H9 (cell line): ENCODE data around the gene PKP1. TPM values are rescaled to one million over a fixed set of nuclear protein-coding genes. Genes with fewer than 3 reads are reported as not detected.

Experiments
- DNase-seq: peaks from one replicate; pipeline ENCODE4 v3.0.0-alpha.2; 2017
- H2AFZ ChIP-seq: one replicate; pipeline ENCODE4 v1.6.1; 2013; ENCODE audit warnings: mild to moderate bottlenecking, low read length, control low read depth, moderate library complexity
- H2AK5ac ChIP-seq: 2 replicates; pipeline ENCODE4 v1.6.1; 2013; ENCODE audit warnings: low read length, control low read depth, mixed read lengths; ENCODE audit not compliant: insufficient read length
- H2BK120ac ChIP-seq: one replicate; pipeline ENCODE4 v1.6.1; 2013; ENCODE audit warnings: low read depth, mild to moderate bottlenecking, low read length, control low read depth, inconsistent platforms; ENCODE audit not compliant: poor library complexity, severe bottlenecking
- H2BK12ac ChIP-seq: 2 replicates; pipeline ENCODE4 v1.6.1; 2013; ENCODE audit warnings: low read length, control low read depth, mixed read lengths, low read depth; ENCODE audit not compliant: insufficient read length
- H2BK15ac ChIP-seq: 2 replicates; pipeline ENCODE4 v1.6.1; 2013; ENCODE audit warnings: low read depth, low read length, control low read depth
- H2BK20ac ChIP-seq: one replicate; pipeline ENCODE4 v1.6.1; 2013; ENCODE audit warnings: low read depth, mild to moderate bottlenecking, low read length, control low read depth, inconsistent platforms; ENCODE audit not compliant: poor library complexity, severe bottlenecking
- H2BK5ac ChIP-seq: 2 replicates; pipeline ENCODE4 v1.6.1; 2013; ENCODE audit warnings: low read length, control low read depth, mixed read lengths; ENCODE audit not compliant: insufficient read length
- H3K14ac ChIP-seq: 2 replicates; pipeline ENCODE4 v1.6.1; 2013; ENCODE audit warnings: low read length, control low read depth; ENCODE audit not compliant: insufficient read depth
- H3K18ac ChIP-seq: 2 replicates; pipeline ENCODE4 v1.6.1; 2013; ENCODE audit warnings: low read depth, mild to moderate bottlenecking, mixed read lengths, low read length, control low read depth; ENCODE audit not compliant: insufficient read length
- H3K23ac ChIP-seq: 2 replicates; pipeline ENCODE4 v1.6.1; 2013; ENCODE audit warnings: low read length, control low read depth, mixed read lengths, low read depth; ENCODE audit not compliant: insufficient read length
- H3K23me2 ChIP-seq: 2 replicates; pipeline ENCODE4 v1.6.1; 2013; ENCODE audit warnings: low read depth, mild to moderate bottlenecking, mixed read lengths, low read length, control low read depth; ENCODE audit not compliant: insufficient read length, poor library complexity, severe bottlenecking
- H3K27ac ChIP-seq: 2 replicates; pipeline ENCODE4 v1.5.1; 2013; ENCODE audit warnings: low read length, control low read depth, mixed read lengths, low read depth; ENCODE audit not compliant: insufficient read length
- H3K27me3 ChIP-seq: 2 replicates; pipeline ENCODE4 v1.6.1; 2013; ENCODE audit warnings: low read length, control low read depth, inconsistent platforms; ENCODE audit not compliant: insufficient read depth
- H3K4ac ChIP-seq: 2 replicates; pipeline ENCODE4 v1.6.1; 2013; ENCODE audit warnings: low read depth, mild to moderate bottlenecking, control low read depth, inconsistent platforms, low read length, moderate library complexity
- H3K4me1 ChIP-seq: 2 replicates; pipeline ENCODE4 v1.6.1; 2013; ENCODE audit warnings: low read length, control low read depth, inconsistent platforms; ENCODE audit not compliant: insufficient read depth
- H3K4me2 ChIP-seq: 2 replicates; pipeline ENCODE4 v1.6.1; 2013; ENCODE audit warnings: low read length, control low read depth, mixed read lengths; ENCODE audit not compliant: insufficient read length, insufficient read depth
- H3K56ac ChIP-seq: 2 replicates; pipeline ENCODE4 v1.6.1; 2013; ENCODE audit warnings: low read depth, mild to moderate bottlenecking, mixed read lengths, low read length, control low read depth; ENCODE audit not compliant: insufficient read length
- H3K79me1 ChIP-seq: 2 replicates; pipeline ENCODE4 v1.6.1; 2013; ENCODE audit warnings: low read depth, mild to moderate bottlenecking, moderate library complexity, low read length, control low read depth, inconsistent platforms; ENCODE audit not compliant: insufficient read depth, poor library complexity, severe bottlenecking
- H3K79me2 ChIP-seq: 2 replicates; pipeline ENCODE4 v1.6.1; 2013; ENCODE audit warnings: low read length, control low read depth, inconsistent platforms; ENCODE audit not compliant: insufficient read depth
- H3K9ac ChIP-seq: 2 replicates; pipeline ENCODE4 v1.6.1; 2013; ENCODE audit warnings: low read length, control low read depth, mixed read lengths; ENCODE audit not compliant: insufficient read length; ENCODE audit errors: extremely low read depth
- H3K9me3 ChIP-seq: one replicate; pipeline ENCODE4 v1.6.1; 2013; ENCODE audit warnings: low read depth, low read length, inconsistent platforms; ENCODE audit not compliant: control insufficient read depth
- H3T11ph ChIP-seq: one replicate; pipeline ENCODE4 v1.6.1; 2013; ENCODE audit warnings: mild to moderate bottlenecking, low read length, control low read depth, inconsistent platforms
- H4K20me1 ChIP-seq: one replicate; pipeline ENCODE4 v1.6.1; 2013; ENCODE audit not compliant: control insufficient read depth, insufficient read length, insufficient read depth
- H4K5ac ChIP-seq: 2 replicates; pipeline ENCODE4 v1.6.1; 2013; ENCODE audit warnings: low read depth, mild to moderate bottlenecking, mixed read lengths, low read length, control low read depth; ENCODE audit not compliant: insufficient read length
- H4K8ac ChIP-seq: replicated peaks from 2 replicates; pipeline ENCODE4 v1.6.1; 2013; ENCODE audit warnings: low read length, control low read depth, mixed read lengths, low read depth; ENCODE audit not compliant: insufficient read length
- H4K91ac ChIP-seq: 2 replicates; pipeline ENCODE4 v1.6.1; 2013; ENCODE audit warnings: low read depth, mild to moderate bottlenecking, moderate library complexity, mixed read lengths, low read length, control low read depth; ENCODE audit not compliant: insufficient read length
- H3K27ac Mint-ChIP-seq, 3 experiments: 2 replicates in 2 of 3; 3 replicates in 1 of 3; pipeline ENCODE4 v1.8.0; 2020 to 2021; ENCODE audit warnings: mixed read lengths in 3 of 3, mild to moderate bottlenecking in 1 of 3, moderate library complexity in 1 of 3
- H3K27me3 Mint-ChIP-seq: 2 replicates; pipeline ENCODE4 v1.8.0; 2021; ENCODE audit warnings: low read depth, mild to moderate bottlenecking, moderate library complexity, mixed read lengths
- H3K36me3 Mint-ChIP-seq, 3 experiments: 2 replicates in 2 of 3; 3 replicates in 1 of 3; pipeline ENCODE4 v1.8.0; 2020 to 2021; ENCODE audit warnings: low read depth in 3 of 3, mixed read lengths in 3 of 3; ENCODE audit not compliant: insufficient read depth in 1 of 3
- H3K4me1 Mint-ChIP-seq, 2 experiments: 2 replicates each; pipeline ENCODE4 v1.8.0; 2020; ENCODE audit warnings: mixed read lengths in 2 of 2
- H3K4me3 Mint-ChIP-seq, 2 experiments: 2 replicates in 1 of 2; 3 replicates in 1 of 2; pipeline ENCODE4 v1.8.0; 2020 to 2021; ENCODE audit warnings: mild to moderate bottlenecking in 2 of 2, mixed read lengths in 2 of 2, moderate library complexity in 1 of 2
- H3K9me3 Mint-ChIP-seq, 2 experiments: 2 replicates in 1 of 2; 3 replicates in 1 of 2; pipeline ENCODE4 v1.8.0; 2020; ENCODE audit warnings: mild to moderate bottlenecking in 2 of 2, mixed read lengths in 2 of 2, moderate library complexity in 1 of 2
- WGBS: extraction: QIAGEN DNeasy Blood & Tissue Kit; methylation state at CpG from one replicate; pipeline ENCODE4 v1.1.7; 2013; ENCODE audit warnings: missing lambda C conversion rate, low lambda C conversion rate, mixed read lengths; ENCODE audit not compliant: insufficient read length; ENCODE audit errors: extremely low coverage; 5-methylcytosine and 5-hydroxymethylcytosine counted together
- total RNA-seq: library from RNA; stranded (reverse); gene quantifications from 2 replicates; pipeline ENCODE4 v1.2.1, GENCODE V29; 2021
- TF ChIP-seq, protein P1 (sequence below): fragments of 200-600 bp; sonication (generic); conservative IDR thresholded peaks from 3 replicates; pipeline ENCODE4 v1.8.0; 2021; ENCODE audit warnings: antibody characterized with exemption, mild to moderate bottlenecking

Gene PKP1
- total RNA-seq, 1 experiment from 2014 or later, result 0.09 TPM

DNA sequence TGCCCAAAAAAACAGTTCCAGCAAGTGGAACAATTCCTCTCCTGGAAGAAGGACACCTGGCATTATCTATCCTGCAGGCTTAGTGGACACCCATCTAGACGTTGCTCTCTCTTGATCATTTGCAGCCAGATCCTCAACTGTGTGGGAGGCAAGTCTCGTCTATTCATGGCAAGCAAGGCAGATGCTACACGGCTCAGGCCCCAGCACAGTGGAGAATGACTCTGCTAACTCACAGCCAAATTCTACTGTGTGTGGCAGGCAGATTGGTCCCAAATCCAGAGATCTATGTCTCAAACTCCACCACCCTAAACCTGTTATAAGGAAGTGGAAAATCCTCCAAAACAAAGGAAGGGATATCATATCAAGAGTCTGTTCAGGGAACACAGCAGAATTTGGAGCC lies 87.2 kb downstream of the PKP1 start:
- whole genome bisulfite sequencing, result no CpG with 5 or more reads among the region's 3 CpGs
- Histone ChIP-seq H3T11ph (no peak overlapping the region), H3K4me1 (peaks cover 13% of the 10 kb centered on the region; the same call in 1 of the 2 replicates), H4K20me1 (no peaks in the 10 kb centered on the region), H3K23ac (no peak overlapping the region), H3K4ac (no peak overlapping the region), H4K91ac (no peak overlapping the region), H3K79me1 (no peaks in the 10 kb centered on the region), H2AK5ac (no peak overlapping the region), H2AFZ (no peak overlapping the region), H2BK5ac (no peak overlapping the region), H3K4me2 (no peak overlapping the region), H3K9ac (no peak overlapping the region), H2BK15ac (no peak overlapping the region), H2BK120ac (no peak overlapping the region), H3K27ac (no peak overlapping the region), H3K56ac (no peak overlapping the region), H2BK12ac (no peak overlapping the region), H3K14ac (no peak overlapping the region), H3K23me2 (no peaks in the 10 kb centered on the region), H4K5ac (no peak overlapping the region), H3K18ac (no peak overlapping the region), H2BK20ac (no peak overlapping the region), H3K27me3 (no peaks in the 10 kb centered on the region; the same call in 1 of the 2 replicates), H3K79me2 (no peaks in the 10 kb centered on the region), H3K9me3 (no peaks in the 10 kb centered on the region), H4K8ac (no peak overlapping the region)
- Mint-ChIP-seq H3K36me3 (no peaks in the 10 kb centered on the region), H3K27ac (no peak overlapping the region), H3K9me3 (no peaks in the 10 kb centered on the region), H3K27me3 (peaks cover 19% of the 10 kb centered on the region), H3K4me3 (no peak overlapping the region), H3K4me1 (peaks cover 40 to 41% of the 10 kb centered on the region in 2 experiments)
- no peak for DNase-seq
- TF ChIP-seq, protein P1, sequence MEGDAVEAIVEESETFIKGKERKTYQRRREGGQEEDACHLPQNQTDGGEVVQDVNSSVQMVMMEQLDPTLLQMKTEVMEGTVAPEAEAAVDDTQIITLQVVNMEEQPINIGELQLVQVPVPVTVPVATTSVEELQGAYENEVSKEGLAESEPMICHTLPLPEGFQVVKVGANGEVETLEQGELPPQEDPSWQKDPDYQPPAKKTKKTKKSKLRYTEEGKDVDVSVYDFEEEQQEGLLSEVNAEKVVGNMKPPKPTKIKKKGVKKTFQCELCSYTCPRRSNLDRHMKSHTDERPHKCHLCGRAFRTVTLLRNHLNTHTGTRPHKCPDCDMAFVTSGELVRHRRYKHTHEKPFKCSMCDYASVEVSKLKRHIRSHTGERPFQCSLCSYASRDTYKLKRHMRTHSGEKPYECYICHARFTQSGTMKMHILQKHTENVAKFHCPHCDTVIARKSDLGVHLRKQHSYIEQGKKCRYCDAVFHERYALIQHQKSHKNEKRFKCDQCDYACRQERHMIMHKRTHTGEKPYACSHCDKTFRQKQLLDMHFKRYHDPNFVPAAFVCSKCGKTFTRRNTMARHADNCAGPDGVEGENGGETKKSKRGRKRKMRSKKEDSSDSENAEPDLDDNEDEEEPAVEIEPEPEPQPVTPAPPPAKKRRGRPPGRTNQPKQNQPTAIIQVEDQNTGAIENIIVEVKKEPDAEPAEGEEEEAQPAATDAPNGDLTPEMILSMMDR, result no peak
